Measurements from ENCODE around the gene PDCD1.

The PDCD1 gene

GRCh38 chr2:241861264-241861663 lies 2.6 kb upstream of the PDCD1 start:
- Histone ChIP-seq H3K4me2 (ENCODE audit: low read length) (no peak overlapping the region), H3K79me2 (ENCODE audit: control insufficient read depth, low read length) (no peaks in the 10 kb centered on the region), H3F3A (ENCODE audit: control insufficient read depth, insufficient read depth) (peaks cover 8% of the 10 kb centered on the region), H3K9me3 (ENCODE audit: control insufficient read depth, insufficient read depth, low read length) (peaks cover 12% of the 10 kb centered on the region; the same call in 1 of the 2 replicates), H3K27me3 (ENCODE audit: control insufficient read depth, low read length) (peaks cover 9% of the 10 kb centered on the region; the same call in 1 of the 2 replicates), H3K4me1 (ENCODE audit: control insufficient read depth, low read length) (peaks cover 25% of the 10 kb centered on the region), H3K27ac (ENCODE audit: low read depth, low read length) (no peak overlapping the region), H3K36me3 (ENCODE audit: control insufficient read depth, low read length) (no peaks in the 10 kb centered on the region), H3K4me3 (ENCODE audit: low read length) (no peak overlapping the region), H4K20me1 (ENCODE audit: control insufficient read depth, insufficient read depth, low read depth, low read length) (no peaks in the 10 kb centered on the region), H3K9me2 (replicated peaks; ENCODE audit: control insufficient read depth, low read length) (no peaks in the 10 kb centered on the region)
- TF ChIP-seq CTCF (IDR thresholded peaks at IDR 0.05; ENCODE audit: low read depth, low read length, poor library complexity, severe bottlenecking) (no peak), EZH2phosphoT487 (IDR thresholded peaks at IDR 0.05; ENCODE audit: borderline replicate concordance, low read length) (no peak)

- H3K9me2 ChIP-seq (replicated peaks; ENCODE audit: control insufficient read depth, low read length) = no peaks in the 10 kb centered on the region
- H4K20me1 ChIP-seq (ENCODE audit: control insufficient read depth, insufficient read depth, low read depth, low read length) = no peaks in the 10 kb centered on the region
- no peak for TF ChIP-seq EZH2phosphoT487 (IDR thresholded peaks at IDR 0.05; ENCODE audit: borderline replicate concordance, low read length)
- TF ChIP-seq CTCF (IDR thresholded peaks at IDR 0.05; ENCODE audit: low read depth, low read length, poor library complexity, severe bottlenecking) = no peak
- no peaks in the 10 kb centered on the region for H3K79me2 ChIP-seq (ENCODE audit: control insufficient read depth, low read length)
- H3K9me3 ChIP-seq (ENCODE audit: control insufficient read depth, insufficient read depth, low read length) = peaks cover 12% of the 10 kb centered on the region; the same call in 1 of the 2 replicates
- peaks cover 25% of the 10 kb centered on the region for H3K4me1 ChIP-seq (ENCODE audit: control insufficient read depth, low read length)
- H3K27ac ChIP-seq (ENCODE audit: low read depth, low read length) = peak overlapping the region; percentile 28
- H3K4me2 ChIP-seq (ENCODE audit: low read length) = peak overlapping the region; percentile 61
- H3F3A ChIP-seq (ENCODE audit: control insufficient read depth, insufficient read depth) = peaks cover 7% of the 10 kb centered on the region
- H3K27me3 ChIP-seq (ENCODE audit: control insufficient read depth, low read length) = peaks cover 9% of the 10 kb centered on the region; the same call in 1 of the 2 replicates
- H3K4me3 ChIP-seq (ENCODE audit: low read length) = peak overlapping the region; percentile 40
- H3K36me3 ChIP-seq (ENCODE audit: control insufficient read depth, low read length) = no peaks in the 10 kb centered on the region
Observed at GRCh38 chr2:241860184-241861078, 1.7 kb upstream of the PDCD1 start.

- peak; percentile 41 for TF ChIP-seq CTCF (IDR thresholded peaks at IDR 0.05; ENCODE audit: low read depth, low read length, poor library complexity, severe bottlenecking)
- TF ChIP-seq EZH2phosphoT487 (IDR thresholded peaks at IDR 0.05; ENCODE audit: borderline replicate concordance, low read length) = no peak
- no peaks in the 10 kb centered on the region for H3K9me2 ChIP-seq (replicated peaks; ENCODE audit: control insufficient read depth, low read length)
- peaks cover 6% of the 10 kb centered on the region; the same call in 1 of the 2 replicates for H3K9me3 ChIP-seq (ENCODE audit: control insufficient read depth, insufficient read depth, low read length)
- no peaks in the 10 kb centered on the region for H4K20me1 ChIP-seq (ENCODE audit: control insufficient read depth, insufficient read depth, low read depth, low read length)
- peak overlapping the region; percentile 61 for H3K4me2 ChIP-seq (ENCODE audit: low read length)
- peak overlapping the region; percentile 28 for H3K27ac ChIP-seq (ENCODE audit: low read depth, low read length)
- no peaks in the 10 kb centered on the region for H3K36me3 ChIP-seq (ENCODE audit: control insufficient read depth, low read length)
- H3K4me3 ChIP-seq (ENCODE audit: low read length) = peak overlapping the region; percentile 40
- peaks cover 25% of the 10 kb centered on the region for H3K4me1 ChIP-seq (ENCODE audit: control insufficient read depth, low read length)
- no peaks in the 10 kb centered on the region for H3K79me2 ChIP-seq (ENCODE audit: control insufficient read depth, low read length)
- peaks cover 6% of the 10 kb centered on the region; the same call in 1 of the 2 replicates for H3K27me3 ChIP-seq (ENCODE audit: control insufficient read depth, low read length)
- peaks cover 2% of the 10 kb centered on the region for H3F3A ChIP-seq (ENCODE audit: control insufficient read depth, insufficient read depth)
Observed at GRCh38 chr2:241859436-241860183, 916 bp upstream of the PDCD1 start.
